HG03175 (cell line): ENCODE data around the gene SLC17A5.
"Not testable (repeated sequence)": the region's sequence is repeated elsewhere in the genome, so short reads cannot be mapped to it uniquely, and the experiment has no call there.

ENCODE experiments used
- ATAC-seq: cut with Tn5 transposase; IDR thresholded peaks from one replicate; pipeline ENCODE4 v1.9.1; 2021; ENCODE audit warnings: mild to moderate bottlenecking, moderate library complexity; ENCODE audit not compliant: unreplicated experiment

The SLC17A5 gene

GRCh38 chr6:73569121-73569520 lies 84.7 kb downstream of the SLC17A5 start:
- ATAC-seq = no peak

GRCh38 chr6:73566954-73567591 lies 86.7 kb downstream of the SLC17A5 start:
- no peak for ATAC-seq

GRCh38 chr6:73566486-73566871 lies 87.3 kb downstream of the SLC17A5 start:
- not testable (repeated sequence) for ATAC-seq

GRCh38 chr6:73565767-73566485 lies 87.9 kb downstream of the SLC17A5 start:
- ATAC-seq = no peak

- no peak for ATAC-seq
Observed at GRCh38 chr6:73564578-73565345, 89.0 kb downstream of the SLC17A5 start.

- no peak for ATAC-seq
Observed at GRCh38 chr6:73562558-73562957, 91.2 kb downstream of the SLC17A5 start.

- ATAC-seq = peak; percentile 44
Observed at GRCh38 chr6:73560853-73561407, 92.9 kb downstream of the SLC17A5 start.

GRCh38 chr6:73560182-73560732 lies 93.5 kb downstream of the SLC17A5 start:
- peak; percentile 33 for ATAC-seq

GRCh38 chr6:73559399-73559794 lies 94.4 kb downstream of the SLC17A5 start:
- not testable (repeated sequence) for ATAC-seq

- peak; percentile 76 for ATAC-seq
Observed at GRCh38 chr6:73558624-73559398, 95.0 kb downstream of the SLC17A5 start.

- ATAC-seq = no peak
Observed at GRCh38 chr6:73556836-73557235, 97.0 kb downstream of the SLC17A5 start.

- ATAC-seq = not testable (repeated sequence)
Observed at GRCh38 chr6:73555380-73555949, 98.3 kb downstream of the SLC17A5 start.

GRCh38 chr6:73551115-73551514 lies 102.7 kb downstream of the SLC17A5 start:
- ATAC-seq = not testable (repeated sequence)

- ATAC-seq = no peak
Observed at GRCh38 chr6:73548458-73549446, 105.0 kb downstream of the SLC17A5 start.

GRCh38 chr6:73547036-73547435 lies 106.8 kb downstream of the SLC17A5 start:
- ATAC-seq = no peak
